SIG-M5 treated with dmso at 0.1 percent for 504 hours (cell line): Measurements from ENCODE around the gene HOXD12.

Experiments
- DNase-seq: peaks from one replicate; lab custom pipeline; 2025; ENCODE audit not compliant: unreplicated experiment; lab: John Stamatoyannopoulos, UW

Gene HOXD12

DNA sequence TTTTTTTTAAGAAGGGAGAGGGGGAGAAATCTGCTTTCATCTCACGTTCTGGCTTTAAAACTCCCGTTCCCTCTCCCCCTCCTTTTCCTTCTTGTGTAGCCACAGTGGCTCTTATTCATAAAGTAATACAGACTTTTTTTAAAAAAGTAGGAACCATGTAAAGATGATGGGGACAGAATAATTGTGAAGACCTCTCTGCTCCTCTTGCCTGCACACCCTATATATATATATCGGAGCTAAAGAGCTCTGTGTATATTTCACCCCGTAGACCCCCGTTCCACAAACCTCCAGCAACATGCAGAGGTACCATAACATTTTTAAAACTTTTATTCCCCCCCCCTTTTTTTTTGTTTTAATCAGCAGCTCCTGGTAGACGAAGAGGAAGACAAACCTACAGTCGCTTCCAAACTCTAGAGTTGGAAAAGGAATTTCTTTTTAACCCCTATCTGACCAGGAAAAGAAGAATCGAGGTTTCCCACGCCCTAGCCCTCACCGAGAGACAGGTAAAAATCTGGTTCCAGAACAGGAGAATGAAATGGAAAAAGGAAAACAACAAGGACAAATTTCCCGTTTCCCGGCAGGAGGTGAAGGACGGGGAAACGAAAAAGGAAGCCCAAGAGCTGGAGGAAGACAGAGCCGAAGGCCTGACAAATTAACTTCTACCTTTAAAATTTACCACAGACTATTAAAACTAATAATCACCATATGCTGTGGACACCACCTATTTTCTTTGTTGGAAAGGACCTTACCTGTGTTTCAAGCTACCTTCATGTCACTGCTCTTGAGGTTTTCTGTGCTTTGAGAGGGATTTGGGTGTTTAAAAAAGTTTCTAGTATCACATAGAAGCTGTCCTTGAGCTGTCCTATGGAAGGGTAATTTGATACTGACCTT, 31.6 kb downstream of the HOXD12 start:
- DNase-seq: no peak

DNA sequence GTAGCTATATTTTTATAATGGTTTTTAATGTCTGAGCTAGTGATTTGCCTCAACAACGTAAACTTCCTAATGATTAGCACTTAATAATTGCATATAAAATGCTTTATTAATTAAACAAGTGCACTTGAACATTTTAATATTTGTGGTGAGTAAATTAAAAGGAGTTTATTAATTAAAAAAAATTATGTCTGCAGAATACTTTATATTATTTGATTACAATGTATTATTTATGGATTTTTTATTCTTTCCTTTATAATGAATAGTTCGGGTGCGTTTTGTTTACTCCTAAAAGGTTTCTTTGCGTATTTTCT, 32.2 kb downstream of the HOXD12 start:
- no peak for DNase-seq

DNA sequence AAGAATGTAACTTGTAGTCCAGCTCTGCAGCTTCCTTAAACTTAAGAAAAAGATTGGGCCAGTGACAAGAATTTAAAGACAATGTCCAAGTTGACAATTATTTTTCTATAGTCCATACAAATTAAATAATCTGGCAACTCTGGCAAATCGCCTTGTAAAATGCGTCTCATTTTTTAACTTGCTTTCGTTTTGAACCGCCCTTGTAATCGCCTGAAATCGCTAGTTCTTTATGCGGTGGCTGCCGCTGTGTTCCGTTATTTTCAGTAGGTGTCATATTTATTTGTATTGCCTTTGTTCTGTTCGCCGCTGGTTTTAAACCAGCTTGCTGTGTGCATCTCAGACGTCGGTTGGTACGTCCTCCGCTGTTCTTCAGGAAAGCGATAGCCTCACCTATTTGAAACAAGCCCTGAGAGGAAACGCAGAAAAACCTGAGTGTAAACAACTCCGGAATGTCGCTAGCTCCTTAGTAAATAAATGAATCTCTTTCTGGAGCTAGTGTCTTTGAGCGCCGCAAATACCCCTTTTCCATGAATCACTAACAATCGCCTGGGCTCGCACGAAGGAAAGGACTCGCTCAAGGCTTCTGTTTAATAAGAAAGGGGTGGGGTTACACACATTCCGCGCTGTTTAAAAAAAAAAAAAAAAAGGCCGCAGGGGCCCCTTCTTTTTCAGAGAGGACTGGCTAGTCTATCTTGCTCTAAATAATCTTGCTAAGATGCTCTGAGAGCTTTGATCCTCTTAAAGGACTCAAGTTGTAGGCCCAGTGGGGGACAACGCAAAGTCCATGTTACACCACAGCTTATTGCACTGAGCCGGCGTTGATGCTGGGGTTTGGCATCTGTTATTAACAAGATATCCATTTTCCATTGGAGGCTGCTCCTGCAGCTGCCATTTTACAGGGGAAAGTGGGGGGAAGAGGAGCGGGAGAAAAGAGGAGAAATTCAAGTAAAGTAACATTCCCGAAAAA, 32.9 kb downstream of the HOXD12 start:
- DNase-seq: no peak

DNA sequence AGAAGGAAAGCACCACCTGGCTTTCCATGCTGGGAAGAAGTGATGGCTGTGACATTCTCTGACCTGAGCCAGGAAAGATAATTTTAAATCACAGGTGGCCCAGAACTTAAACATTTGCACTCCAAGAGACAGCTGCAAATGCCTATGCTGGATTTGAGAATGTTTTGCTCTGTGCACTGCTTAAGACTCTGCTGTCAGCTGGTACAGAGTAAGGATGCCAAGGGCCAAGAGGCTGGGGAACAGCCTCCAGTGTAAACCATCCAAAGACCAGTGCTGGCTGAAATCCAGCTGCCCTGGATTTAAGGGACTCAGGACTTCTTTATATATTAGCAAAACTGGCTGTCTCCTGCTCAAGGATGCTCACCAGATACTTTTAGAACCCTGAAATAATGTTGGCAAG, 33.8 kb downstream of the HOXD12 start:
- no peak for DNase-seq

DNA sequence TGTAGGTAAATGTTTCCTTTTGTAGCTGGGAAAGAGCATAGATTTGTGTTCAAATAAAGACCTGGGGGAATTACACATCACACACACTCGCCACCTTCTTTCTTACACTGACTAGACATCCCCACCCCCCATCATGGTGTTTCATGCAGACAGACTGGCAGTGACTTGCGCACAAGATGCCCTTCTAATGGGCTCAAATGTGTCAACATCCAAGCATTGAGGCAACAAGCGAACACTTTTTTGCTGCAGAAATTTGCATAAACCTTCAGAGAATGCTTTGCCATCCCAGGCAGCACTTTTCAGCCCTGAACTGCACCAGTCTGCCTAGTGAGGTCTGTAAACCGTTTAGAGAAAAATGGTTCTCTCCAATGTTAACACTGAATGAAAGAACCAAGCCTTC, 34.4 kb downstream of the HOXD12 start:
- DNase-seq: no peak

DNA sequence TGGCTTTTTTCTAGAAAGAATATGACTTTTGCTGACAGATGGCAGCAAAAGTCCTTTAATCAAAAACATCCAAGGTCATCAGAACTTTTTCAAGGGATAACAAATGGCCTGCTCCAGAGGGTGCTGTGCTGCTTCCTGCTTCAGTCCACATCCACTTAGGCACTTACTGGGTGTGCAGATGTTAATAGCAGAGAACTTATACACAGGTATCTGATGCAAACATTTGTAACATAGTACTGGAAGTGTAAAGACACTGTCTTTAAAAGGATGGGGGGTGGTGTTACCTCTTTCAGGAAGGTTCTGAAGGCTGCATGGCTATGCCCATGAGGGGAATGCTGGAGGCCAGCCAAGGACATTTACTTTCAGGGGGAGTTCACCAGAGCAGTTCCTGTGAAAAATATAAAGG, 35.4 kb downstream of the HOXD12 start:
- DNase-seq: no peak

DNA sequence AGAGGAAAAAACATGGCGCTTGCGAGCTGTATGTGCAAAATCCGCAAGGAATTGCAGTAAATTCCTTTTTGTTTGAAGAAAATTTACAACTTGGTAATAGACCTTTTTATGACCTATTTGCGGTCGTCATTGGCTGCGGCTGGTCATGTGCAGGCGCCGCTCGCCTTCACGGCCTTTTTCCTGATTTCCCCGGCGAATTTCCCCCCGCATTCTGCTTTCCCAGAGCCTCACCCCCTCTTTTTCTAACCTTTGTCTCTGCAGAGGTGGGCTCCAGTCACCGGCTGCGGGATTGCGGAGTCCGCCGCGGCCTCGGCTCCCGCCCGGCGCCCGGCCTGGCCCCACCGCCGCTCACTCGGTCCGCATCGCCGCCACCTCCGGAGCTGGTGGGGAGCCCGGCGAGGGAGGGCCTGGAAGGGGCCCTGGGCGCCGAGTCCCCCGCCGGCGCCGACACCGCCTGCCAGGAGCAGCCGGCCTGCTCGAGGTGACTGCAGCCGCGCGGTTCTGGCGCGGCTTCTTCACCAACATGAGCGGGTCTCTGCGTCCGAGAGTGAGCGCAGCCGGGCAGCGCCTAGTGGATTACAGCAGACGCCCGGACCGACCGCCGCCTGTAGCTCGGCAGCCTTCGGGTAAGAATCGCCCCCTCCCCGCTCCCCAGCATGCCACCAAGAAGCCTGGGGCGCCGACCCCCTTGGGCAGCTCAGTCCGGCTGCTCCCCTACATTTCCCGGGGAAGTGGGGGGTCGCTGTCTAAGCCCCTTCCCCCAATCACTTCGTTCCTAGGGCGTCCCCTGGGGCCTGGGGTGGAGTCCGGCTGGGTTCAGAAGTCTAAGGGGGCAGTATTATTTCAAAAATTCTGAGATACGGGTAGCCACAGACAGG, 37.0 kb downstream of the HOXD12 start:
- no peak for DNase-seq

DNA sequence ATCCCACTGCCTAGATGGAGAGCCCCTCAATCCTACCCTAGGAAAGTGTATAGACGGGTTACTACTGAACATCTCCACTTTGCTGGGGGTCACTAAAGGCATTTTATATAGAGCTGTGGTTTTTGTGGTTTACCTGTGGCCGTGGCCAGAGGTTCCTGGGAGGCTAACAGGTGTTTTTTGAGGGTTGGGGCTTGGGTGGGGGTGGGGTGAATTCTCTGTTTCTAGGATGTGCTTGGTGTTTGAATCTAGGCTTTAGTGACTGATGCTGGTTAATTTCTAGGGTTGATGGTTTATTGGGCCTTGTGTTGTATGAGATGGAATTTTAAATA, 37.6 kb downstream of the HOXD12 start:
- DNase-seq: no peak

DNA sequence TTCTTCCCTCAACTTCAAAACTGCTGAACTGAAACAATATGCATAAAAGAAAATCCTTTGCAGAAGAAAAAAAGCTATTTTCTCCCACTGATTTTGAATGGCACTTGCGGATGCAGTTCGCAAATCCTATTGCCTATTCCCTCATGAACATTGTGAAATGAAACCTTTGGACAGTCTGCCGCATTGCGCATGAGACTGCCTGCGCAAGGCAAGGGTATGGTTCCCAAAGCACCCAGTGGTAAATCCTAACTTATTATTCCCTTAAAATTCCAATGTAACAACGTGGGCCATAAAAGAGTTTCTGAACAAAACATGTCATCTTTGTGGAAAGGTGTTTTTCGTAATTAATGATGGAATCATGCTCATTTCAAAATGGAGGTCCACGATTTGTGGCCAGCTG, 38.3 kb downstream of the HOXD12 start:
- no peak for DNase-seq

DNA sequence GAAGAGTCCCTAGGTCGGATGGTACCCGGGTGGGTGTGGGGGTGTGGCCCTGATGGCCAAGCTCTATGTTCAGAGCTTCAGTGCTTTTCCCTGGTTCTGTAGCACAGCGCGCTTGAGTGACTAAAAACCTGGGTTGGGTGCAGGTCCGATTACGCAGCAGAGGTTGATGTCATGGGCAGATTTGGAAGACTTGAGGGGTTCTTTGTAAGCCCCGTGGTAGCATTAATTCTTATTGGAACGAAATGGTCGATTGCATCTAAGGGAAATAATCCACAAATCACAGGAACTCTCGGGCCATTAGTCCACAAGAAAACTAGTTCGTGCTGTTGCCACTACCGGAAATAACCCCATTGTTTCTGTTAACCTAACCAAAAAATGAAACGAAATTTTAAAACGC, 38.9 kb downstream of the HOXD12 start:
- DNase-seq: no peak

DNA sequence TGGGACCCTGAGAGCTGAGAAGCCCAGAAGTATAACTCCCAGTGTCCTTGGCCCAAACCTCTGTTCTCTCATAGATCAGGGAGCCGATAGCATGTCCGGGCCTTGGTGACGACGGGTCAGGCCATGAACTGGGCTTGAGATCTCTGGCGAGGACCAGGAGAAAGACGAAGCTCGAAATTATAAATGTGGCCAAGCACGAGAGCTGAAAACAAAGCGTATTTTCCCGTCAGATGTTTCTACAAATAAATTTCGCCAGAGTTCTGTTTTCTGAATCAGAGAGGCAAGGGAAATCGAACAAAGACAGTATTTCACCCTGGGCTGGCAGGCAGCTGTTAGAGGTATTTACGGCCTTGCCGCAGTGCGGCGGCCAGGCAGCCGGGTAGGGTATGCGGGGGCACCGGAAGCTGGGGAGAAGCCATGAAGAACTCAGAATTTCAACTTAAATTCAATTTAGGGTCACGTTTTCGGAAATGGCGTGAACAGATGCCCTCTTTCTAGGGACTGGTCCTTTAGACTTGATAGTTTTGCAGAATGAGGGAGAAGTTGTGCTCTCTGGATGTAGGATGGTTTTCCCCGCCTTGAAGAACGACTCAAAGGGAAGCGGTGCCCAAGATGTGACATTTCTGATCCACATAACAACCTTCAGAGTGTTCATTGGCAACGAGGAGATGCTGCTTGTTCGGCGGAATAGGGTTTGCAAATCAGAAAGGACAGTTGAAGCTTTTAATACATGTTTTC, 39.5 kb downstream of the HOXD12 start:
- no peak for DNase-seq

DNA sequence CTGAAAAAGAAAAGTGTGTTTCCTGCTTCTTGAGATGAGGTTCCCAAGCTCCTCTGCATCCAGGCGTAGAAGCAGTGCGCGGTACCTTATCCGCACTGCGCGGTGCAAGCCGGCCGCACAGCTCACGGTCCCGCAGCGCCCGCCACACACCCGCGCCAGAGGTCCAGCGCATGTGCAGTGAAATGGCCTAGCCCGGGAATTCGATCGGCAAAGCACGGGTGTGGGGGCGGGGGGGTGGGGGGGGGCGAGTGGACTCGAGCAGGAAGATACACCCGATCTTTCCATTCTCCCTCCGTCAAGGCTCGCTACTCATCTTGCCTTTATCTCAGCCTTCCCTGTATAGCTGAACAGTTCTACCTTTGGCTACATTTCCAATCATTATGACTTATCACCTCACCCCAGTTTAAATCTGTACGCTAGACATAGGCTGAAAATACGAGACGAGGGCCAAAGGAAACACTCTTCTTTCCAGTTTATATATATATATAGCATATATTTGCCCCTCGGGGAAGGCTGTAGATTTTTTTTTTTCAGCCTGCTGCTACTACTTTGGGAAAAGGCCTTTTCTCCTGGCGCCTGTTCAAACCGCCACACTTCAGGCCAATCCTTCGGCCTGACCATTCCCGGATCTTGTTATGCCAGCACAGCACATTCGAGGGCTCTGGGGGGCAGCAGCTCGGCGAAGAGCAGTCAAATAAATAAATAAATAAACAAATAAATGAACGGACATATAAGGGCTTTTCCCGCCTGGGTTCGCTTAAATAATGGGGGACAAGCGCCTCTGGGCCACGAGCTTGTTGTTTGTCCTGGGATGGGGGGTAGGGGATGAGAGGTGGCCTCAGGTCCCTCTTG, 40.3 kb downstream of the HOXD12 start:
- DNase-seq: no peak

DNA sequence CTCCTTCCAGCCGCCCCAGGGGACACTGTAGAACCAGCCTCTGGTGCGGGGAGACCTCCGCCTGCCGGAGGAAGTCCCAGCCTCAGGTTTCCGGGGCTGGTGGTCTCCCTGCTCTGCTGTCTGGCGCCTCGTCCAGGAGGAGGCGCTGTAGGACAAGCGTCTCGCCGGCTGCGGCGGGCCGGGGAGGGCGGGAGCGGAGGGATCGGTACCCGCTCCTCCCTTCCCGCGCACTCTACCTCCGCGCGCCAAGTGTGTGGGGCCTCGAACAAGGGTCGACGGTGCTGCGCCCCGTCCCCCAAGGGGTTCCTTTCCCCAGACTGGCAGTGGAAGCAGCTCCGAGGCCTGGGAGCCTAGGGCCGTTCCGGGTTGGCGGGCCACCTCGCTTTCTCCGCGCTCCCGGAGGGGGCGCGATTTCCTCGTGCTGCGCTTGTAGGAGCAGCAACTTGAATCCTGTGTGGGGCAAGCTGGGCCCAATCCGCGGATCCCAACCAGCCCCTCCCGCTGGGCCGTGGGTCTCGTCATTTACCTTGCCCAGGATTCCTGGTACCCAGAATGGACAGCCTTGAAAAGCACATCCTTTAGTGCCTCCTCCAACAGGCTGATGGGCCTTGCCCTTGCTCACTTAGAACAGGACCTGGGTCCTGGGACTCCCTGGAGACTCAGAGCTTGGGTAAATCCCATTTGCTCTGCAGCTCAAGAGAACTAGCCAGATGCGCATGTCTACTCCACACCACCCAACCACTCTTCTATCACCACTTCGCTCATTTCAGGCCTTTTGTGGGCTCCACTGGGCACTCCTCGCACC, 41.1 kb downstream of the HOXD12 start:
- DNase-seq: peak; percentile 39

DNA sequence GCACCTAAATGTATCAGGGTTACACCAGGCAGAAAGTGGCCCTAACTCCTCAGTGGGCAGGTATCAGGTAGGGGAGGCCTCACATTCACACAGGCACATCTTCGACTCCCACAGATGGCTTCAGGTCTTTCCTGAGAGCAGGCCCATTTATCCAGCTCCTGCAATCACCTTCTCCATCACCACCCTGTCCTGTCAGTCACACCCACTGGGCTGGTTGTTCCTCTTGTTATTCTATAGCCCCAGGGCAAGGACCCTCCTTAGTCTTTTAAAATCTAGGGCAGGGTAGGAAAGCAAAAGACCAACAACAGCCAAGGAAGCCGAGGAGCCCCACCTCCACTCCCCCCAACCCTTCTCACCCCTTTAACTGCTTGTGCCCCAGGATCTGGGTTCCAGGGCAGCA, 42.7 kb downstream of the HOXD12 start:
- no peak for DNase-seq

DNA sequence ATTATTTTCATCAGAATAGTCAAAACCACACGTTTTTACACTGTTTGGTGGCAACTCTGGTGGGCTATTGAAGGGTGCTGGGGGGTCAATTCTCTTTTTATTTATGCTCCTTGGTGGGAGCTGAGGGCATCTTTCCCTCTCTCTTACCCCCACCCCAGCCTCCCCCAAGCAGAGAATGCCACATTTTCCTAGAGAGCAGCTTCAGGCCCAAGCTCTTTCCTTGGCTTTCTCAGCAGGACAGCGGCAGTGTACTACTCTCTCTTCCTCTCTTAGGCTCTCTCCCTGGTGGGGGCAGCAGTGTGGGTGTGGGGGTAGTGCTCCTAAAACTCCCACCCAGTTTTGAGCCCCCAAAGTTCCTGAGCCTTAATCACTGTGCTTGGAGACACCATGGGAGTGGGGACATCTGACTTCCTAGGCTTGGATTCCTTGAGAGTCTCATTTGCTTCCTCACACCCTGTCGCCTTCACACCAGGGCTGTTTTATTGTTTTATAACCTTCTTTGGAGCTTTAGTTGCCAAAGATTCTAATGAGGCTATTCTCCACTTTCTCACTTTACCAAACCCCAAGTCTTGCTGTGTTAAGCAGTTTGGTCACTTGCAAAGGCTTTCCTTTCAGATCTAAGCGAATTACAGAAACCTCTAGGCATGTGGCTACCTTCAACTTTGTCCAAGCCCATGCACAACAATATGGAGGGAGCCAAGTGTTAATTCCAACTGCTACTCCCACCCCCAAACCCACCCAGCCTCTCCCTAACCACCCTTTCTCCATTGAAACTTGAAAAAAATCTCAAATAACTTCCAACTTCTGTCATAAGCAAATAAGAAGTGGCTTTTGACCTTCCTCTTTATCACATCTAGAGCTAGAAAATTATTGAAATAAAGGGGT, 45.7 kb downstream of the HOXD12 start:
- DNase-seq: no peak

DNA sequence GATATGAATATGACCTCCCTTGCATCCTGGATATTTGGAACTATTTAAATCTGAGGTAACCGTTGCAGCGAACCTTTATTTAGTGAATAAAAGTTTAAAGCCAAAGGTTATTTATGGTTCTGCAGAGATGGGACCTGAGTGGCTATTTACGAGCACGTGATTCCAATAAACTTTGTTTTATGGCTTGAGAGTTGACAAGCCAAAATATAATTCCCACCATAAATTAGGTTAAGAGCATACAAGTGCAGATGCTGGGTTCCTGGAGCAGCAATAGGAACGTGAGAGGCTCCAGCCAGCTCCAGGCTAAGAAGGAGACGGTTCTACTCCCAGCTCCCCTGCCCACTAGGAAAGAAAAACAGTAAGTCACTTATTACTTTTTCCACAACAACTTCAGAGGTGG, 46.5 kb downstream of the HOXD12 start:
- DNase-seq: no peak

DNA sequence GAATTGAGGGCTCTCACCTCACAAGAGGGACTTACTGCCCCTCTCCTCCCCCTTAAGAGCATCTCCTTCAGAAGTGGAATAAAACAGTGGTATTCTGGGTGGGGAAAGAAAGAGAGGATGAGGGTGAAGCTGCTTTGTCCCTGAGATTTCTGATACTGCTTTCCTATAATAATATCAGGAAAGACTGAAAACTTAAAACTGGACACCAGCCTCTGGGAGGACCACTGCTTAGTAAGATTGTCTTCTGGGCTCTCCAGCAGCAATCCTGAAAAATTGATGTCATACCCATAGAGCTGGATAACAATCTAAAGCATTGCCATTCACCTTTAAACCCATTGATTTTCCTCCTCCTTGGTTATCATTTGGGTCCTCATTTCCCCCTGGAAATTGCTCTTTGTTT, 47.0 kb downstream of the HOXD12 start:
- DNase-seq: no peak

DNA sequence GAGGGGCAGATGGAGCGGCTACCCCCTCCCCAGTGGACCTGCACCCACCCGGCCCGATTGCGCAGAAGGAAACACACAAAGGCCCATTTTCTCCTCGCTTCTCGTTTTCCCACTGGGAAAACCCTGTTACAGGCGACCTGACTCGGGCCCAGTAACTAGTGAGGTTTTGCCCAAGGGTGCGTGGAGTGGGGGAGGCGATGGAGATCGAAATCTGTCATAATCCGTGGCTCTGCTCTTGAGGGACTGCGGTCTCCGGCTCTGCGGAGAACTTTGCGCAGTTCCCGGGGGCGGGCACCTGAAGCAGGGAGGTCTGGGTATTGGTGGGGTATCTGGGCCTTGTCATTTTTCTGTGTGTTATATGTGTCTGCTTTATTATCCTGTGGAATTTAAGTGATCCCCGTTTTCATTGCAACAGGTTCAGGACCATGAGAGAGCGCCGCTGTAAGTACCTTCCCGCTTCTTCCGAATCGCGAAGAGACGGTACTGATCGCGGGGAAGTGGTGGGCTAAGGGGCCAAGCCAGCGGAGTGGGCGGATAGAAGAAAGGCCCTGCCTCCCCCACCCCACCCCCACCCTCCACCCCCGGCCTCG, 47.7 kb downstream of the HOXD12 start:
- DNase-seq: no peak
